Transverse colon (tissue), 4 donors: ENCODE results near the gene SNX25.

Experiments
- CTCF ChIP-seq, 5 experiments: fragments of 200-600 bp in 3 of 5; fragments of 450-650 bp in 2 of 5; sonication (generic) in 3 of 5; IDR thresholded peaks; 1 replicate in 2 of 5; 2 replicates in 3 of 5; pipeline ENCODE4 v1.5.1; 2016 to 2017; ENCODE audit warnings: antibody characterized with exemption in 5 of 5, inconsistent platforms in 3 of 5, mild to moderate bottlenecking in 2 of 5, moderate library complexity in 1 of 5
- EP300 ChIP-seq: sonication (generic); formaldehyde crosslinking; IDR thresholded peaks from one replicate; pipeline ENCODE4 v1.6.1; 2017; ENCODE audit warnings: antibody characterized with exemption, low read depth
- POLR2A ChIP-seq: fragments of 450-650 bp; IDR thresholded peaks from one replicate; pipeline ENCODE4 v1.6.1; 2016; ENCODE audit warnings: antibody characterized with exemption, mild to moderate bottlenecking, moderate library complexity
- POLR2AphosphoS5 ChIP-seq, 3 donors: sonication (generic); formaldehyde crosslinking; IDR thresholded peaks; one replicate each; pipeline ENCODE4 v1.6.1; 2016; ENCODE audit warnings: antibody characterized with exemption in 3 of 3

- TF ChIP-seq POLR2A (no peak), CTCF (IDR thresholded peaks at IDR 0.05) (no peak), EP300 (no peak), POLR2AphosphoS5 (IDR thresholded peaks at IDR 0.05) (no peak)
These were observed 5.9 kb downstream of the SNX25 start for GRCh38 chr4:185215261-185215660.
